ENCODE results near the gene GPR158.

GPR158 gene

DNA sequence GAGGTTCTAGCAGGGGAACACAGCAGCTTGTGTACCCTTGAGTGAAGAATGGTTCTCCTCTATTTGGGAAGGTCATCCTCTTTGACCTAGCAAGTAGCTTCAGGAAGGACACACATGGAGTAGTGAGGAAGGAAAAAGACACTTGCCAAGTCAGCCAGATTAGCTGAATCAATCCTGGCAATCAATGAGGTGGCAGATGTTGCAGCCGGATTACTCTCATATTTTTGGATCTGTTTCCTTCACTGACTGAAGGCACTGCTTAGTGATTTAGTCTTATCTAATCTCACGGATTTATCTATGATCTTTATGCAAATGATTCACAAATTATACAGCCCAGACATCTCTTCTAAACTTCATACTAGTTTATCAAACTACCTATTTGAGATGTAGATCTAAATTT lies 218.8 kb downstream of the GPR158 start:
- TF ChIP-seq, protein P1, sequence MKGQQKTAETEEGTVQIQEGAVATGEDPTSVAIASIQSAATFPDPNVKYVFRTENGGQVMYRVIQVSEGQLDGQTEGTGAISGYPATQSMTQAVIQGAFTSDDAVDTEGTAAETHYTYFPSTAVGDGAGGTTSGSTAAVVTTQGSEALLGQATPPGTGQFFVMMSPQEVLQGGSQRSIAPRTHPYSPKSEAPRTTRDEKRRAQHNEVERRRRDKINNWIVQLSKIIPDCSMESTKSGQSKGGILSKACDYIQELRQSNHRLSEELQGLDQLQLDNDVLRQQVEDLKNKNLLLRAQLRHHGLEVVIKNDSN (IDR thresholded peaks at IDR 0.05): no peak

DNA sequence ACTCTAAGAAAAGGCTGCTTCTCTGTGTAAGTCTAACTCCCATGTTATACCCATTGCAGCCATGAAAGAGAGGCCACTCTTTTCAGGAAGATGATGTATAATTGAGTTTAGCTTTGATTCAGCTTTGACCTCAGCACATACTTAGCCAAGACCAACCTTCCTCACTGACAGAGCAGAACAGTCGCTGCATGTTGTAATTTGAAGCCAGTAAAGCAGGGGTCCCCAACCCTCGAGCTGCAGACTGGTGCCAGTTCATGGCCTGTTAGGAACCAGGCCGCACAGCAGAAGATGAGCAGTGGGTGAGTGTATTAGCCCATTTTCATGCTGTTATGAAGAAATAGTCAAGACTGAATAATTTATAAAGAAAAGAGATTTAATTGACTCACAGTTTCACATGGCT lies 223.9 kb downstream of the GPR158 start:
- TF ChIP-seq EP300 (IDR thresholded peaks at IDR 0.05; ENCODE audit: borderline replicate concordance): no peak
- TF ChIP-seq FOXM1 (IDR thresholded peaks at IDR 0.05; ENCODE audit: borderline replicate concordance, low read depth): no peak
- TF ChIP-seq, protein P2, sequence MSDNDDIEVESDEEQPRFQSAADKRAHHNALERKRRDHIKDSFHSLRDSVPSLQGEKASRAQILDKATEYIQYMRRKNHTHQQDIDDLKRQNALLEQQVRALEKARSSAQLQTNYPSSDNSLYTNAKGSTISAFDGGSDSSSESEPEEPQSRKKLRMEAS (IDR thresholded peaks at IDR 0.05): no peak
- TF ChIP-seq ZBTB7A (IDR thresholded peaks at IDR 0.05; ENCODE audit: low read depth): no peak
- TF ChIP-seq, protein P3, sequence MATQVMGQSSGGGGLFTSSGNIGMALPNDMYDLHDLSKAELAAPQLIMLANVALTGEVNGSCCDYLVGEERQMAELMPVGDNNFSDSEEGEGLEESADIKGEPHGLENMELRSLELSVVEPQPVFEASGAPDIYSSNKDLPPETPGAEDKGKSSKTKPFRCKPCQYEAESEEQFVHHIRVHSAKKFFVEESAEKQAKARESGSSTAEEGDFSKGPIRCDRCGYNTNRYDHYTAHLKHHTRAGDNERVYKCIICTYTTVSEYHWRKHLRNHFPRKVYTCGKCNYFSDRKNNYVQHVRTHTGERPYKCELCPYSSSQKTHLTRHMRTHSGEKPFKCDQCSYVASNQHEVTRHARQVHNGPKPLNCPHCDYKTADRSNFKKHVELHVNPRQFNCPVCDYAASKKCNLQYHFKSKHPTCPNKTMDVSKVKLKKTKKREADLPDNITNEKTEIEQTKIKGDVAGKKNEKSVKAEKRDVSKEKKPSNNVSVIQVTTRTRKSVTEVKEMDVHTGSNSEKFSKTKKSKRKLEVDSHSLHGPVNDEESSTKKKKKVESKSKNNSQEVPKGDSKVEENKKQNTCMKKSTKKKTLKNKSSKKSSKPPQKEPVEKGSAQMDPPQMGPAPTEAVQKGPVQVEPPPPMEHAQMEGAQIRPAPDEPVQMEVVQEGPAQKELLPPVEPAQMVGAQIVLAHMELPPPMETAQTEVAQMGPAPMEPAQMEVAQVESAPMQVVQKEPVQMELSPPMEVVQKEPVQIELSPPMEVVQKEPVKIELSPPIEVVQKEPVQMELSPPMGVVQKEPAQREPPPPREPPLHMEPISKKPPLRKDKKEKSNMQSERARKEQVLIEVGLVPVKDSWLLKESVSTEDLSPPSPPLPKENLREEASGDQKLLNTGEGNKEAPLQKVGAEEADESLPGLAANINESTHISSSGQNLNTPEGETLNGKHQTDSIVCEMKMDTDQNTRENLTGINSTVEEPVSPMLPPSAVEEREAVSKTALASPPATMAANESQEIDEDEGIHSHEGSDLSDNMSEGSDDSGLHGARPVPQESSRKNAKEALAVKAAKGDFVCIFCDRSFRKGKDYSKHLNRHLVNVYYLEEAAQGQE (IDR thresholded peaks at IDR 0.05; ENCODE audit: low read depth): no peak
- TF ChIP-seq CREB1 (IDR thresholded peaks at IDR 0.05; ENCODE audit: low read depth): no peak
- no peak for TF ChIP-seq NFIC (IDR thresholded peaks at IDR 0.05)
- TF ChIP-seq, protein P1 (IDR thresholded peaks at IDR 0.05): no peak
- no peak for TF ChIP-seq CEBPB (IDR thresholded peaks at IDR 0.05)
- no peak for TF ChIP-seq TAF1 (IDR thresholded peaks at IDR 0.05; ENCODE audit: low read depth)
- no peak for TF ChIP-seq TEAD4 (IDR thresholded peaks at IDR 0.05)
- no peak for TF ChIP-seq YY1 (IDR thresholded peaks at IDR 0.05; ENCODE audit: low read depth)

DNA sequence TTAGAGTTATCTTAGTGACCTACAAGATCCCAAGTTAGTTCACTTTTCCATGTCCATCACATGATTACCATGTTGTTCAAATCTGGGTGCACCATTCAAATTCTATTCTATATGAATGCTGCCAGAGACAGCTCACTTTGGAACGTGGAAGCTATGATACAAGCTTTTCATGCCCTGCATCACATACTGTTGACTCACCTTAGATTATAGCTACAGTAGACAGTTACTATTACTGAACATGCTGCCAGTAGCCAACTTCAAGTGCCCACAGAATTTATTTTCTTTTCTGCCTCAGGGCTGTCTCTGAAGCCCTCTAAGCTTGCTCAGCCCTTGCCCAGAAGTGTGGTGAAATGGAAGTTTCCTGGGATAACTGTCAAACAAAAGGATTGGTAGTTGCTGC lies 231.1 kb downstream of the GPR158 start:
- no peak for TF ChIP-seq EGR1 (IDR thresholded peaks at IDR 0.05)
- TF ChIP-seq TCF12 (IDR thresholded peaks at IDR 0.05; ENCODE audit: low read depth): no peak
- no peak for TF ChIP-seq CREB1 (IDR thresholded peaks at IDR 0.05; ENCODE audit: low read depth)
- no peak for TF ChIP-seq CEBPB (IDR thresholded peaks at IDR 0.05)
- no peak for TF ChIP-seq FOXM1 (IDR thresholded peaks at IDR 0.05; ENCODE audit: borderline replicate concordance, low read depth)
- TF ChIP-seq TAF1 (IDR thresholded peaks at IDR 0.05; ENCODE audit: low read depth): no peak
- TF ChIP-seq YY1 (IDR thresholded peaks at IDR 0.05; ENCODE audit: low read depth): no peak
- no peak for TF ChIP-seq NFIC (IDR thresholded peaks at IDR 0.05)
- TF ChIP-seq, protein P2 (IDR thresholded peaks at IDR 0.05): no peak
- TF ChIP-seq EP300 (IDR thresholded peaks at IDR 0.05; ENCODE audit: borderline replicate concordance): no peak
- TF ChIP-seq TEAD4 (IDR thresholded peaks at IDR 0.05): no peak
- no peak for TF ChIP-seq RAD21 (IDR thresholded peaks at IDR 0.05; ENCODE audit: low read depth)
- TF ChIP-seq, protein P3 (IDR thresholded peaks at IDR 0.05; ENCODE audit: low read depth): no peak

DNA sequence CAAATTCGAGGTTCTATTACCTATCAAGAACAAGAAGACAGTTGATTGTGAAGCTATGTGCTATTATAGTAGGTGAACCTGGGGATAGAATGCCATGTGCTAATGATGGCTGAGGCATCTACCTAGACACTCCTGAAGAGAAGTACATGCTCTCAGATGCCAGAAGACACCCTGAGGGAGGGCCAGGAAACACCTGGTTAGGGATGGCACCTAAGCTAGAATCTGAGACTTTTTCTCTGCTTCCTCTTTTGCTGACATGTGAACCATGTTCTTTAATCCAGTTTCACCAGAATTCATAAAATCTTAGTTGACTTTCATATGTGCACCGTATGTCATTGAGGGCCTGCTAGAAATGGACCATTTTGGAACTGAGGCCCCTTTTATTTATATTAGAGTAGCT lies 242.8 kb downstream of the GPR158 start:
- TF ChIP-seq YY1 (IDR thresholded peaks at IDR 0.05; ENCODE audit: low read depth) (no peak), TCF12 (IDR thresholded peaks at IDR 0.05; ENCODE audit: low read depth) (no peak), ZBTB7A (IDR thresholded peaks at IDR 0.05; ENCODE audit: low read depth) (no peak), RAD21 (IDR thresholded peaks at IDR 0.05; ENCODE audit: low read depth) (no peak), NFIC (IDR thresholded peaks at IDR 0.05) (no peak)
- TF ChIP-seq, protein P3 (IDR thresholded peaks at IDR 0.05; ENCODE audit: low read depth): no peak

- TF ChIP-seq TCF12 (IDR thresholded peaks at IDR 0.05; ENCODE audit: low read depth) (no peak), CEBPB (IDR thresholded peaks at IDR 0.05) (no peak), TEAD4 (IDR thresholded peaks at IDR 0.05) (no peak), RAD21 (IDR thresholded peaks at IDR 0.05; ENCODE audit: low read depth) (no peak), FOXM1 (IDR thresholded peaks at IDR 0.05; ENCODE audit: borderline replicate concordance, low read depth) (no peak), YY1 (IDR thresholded peaks at IDR 0.05; ENCODE audit: low read depth) (no peak), NFIC (IDR thresholded peaks at IDR 0.05) (no peak)
- TF ChIP-seq, protein P1 (IDR thresholded peaks at IDR 0.05): no peak
Observed at GRCh38 chr10:25425776-25426175, 251.0 kb downstream of the GPR158 start.
